HG03064 (cell line): ENCODE measurements around the gene LAMA1.

ENCODE experiments used
- ATAC-seq: cut with Tn5 transposase; IDR thresholded peaks from one replicate; pipeline ENCODE4 v1.9.1; 2021; ENCODE audit warnings: low read depth; ENCODE audit not compliant: unreplicated experiment

LAMA1 gene

GRCh38 chr18:6920099-6920955, 197.3 kb downstream of the LAMA1 start:
- ATAC-seq, result no peak

- no peak for ATAC-seq
Observed at GRCh38 chr18:6917072-6917471, 200.5 kb downstream of the LAMA1 start.

GRCh38 chr18:6901286-6901926, 216.2 kb downstream of the LAMA1 start:
- no peak for ATAC-seq

- no peak for ATAC-seq
Observed at GRCh38 chr18:6891788-6892187, 225.8 kb downstream of the LAMA1 start.
